Measurements from ENCODE around the gene CALR.

Gene CALR

GRCh38 chr19:12990431-12990830, 52.0 kb downstream of the CALR start:
- no peak for DNase-seq (ENCODE audit: low read depth in 1 of 2, low spot score in 1 of 2)
- H3K27me3 ChIP-seq (ENCODE audit: insufficient read depth, poor library complexity, severe bottlenecking): no peaks in the 10 kb centered on the region
- no peak overlapping the region for H3K27ac ChIP-seq (replicated peaks)
- TF ChIP-seq GABPA (IDR thresholded peaks at IDR 0.05; ENCODE audit: low read depth) (no peak), SPI1 (IDR thresholded peaks at IDR 0.05; ENCODE audit: borderline replicate concordance, low read depth) (no peak), REST (IDR thresholded peaks at IDR 0.05; ENCODE audit: insufficient replicate concordance, low read depth) (no peak), POLR2AphosphoS5 (IDR thresholded peaks at IDR 0.05; ENCODE audit: low read depth) (no peak)
- TF ChIP-seq, protein P1, sequence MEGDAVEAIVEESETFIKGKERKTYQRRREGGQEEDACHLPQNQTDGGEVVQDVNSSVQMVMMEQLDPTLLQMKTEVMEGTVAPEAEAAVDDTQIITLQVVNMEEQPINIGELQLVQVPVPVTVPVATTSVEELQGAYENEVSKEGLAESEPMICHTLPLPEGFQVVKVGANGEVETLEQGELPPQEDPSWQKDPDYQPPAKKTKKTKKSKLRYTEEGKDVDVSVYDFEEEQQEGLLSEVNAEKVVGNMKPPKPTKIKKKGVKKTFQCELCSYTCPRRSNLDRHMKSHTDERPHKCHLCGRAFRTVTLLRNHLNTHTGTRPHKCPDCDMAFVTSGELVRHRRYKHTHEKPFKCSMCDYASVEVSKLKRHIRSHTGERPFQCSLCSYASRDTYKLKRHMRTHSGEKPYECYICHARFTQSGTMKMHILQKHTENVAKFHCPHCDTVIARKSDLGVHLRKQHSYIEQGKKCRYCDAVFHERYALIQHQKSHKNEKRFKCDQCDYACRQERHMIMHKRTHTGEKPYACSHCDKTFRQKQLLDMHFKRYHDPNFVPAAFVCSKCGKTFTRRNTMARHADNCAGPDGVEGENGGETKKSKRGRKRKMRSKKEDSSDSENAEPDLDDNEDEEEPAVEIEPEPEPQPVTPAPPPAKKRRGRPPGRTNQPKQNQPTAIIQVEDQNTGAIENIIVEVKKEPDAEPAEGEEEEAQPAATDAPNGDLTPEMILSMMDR (IDR thresholded peaks at IDR 0.05; ENCODE audit: insufficient read depth, low read length): no peak
- H3K4me3 ChIP-seq (replicated peaks; ENCODE audit: insufficient read depth, low read length): no peak overlapping the region

DNA sequence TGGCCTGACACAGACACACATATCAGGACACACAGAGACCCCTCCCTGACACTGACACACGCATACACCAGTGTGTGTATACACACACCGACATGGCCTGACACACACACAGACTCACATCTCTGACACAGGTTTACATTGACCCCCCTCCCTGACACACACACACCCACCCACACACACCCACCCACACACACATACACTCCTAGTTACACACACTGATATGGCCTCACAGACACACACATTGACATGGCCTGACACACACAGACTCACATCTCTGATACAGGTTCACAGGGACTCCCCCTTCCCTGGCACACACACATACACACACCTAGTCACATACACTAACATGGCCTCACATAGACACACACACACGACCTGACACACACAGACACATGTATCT, 52.4 kb downstream of the CALR start:
- TF ChIP-seq GABPA (IDR thresholded peaks at IDR 0.05; ENCODE audit: low read depth): no peak
- Histone ChIP-seq H3K27me3 (ENCODE audit: insufficient read depth, poor library complexity, severe bottlenecking) (no peaks in the 10 kb centered on the region), H3K4me3 (replicated peaks; ENCODE audit: insufficient read depth, low read length) (no peak overlapping the region), H3K27ac (replicated peaks) (no peak overlapping the region)
- DNase-seq (ENCODE audit: low read depth in 1 of 2, low spot score in 1 of 2): no peak

DNA sequence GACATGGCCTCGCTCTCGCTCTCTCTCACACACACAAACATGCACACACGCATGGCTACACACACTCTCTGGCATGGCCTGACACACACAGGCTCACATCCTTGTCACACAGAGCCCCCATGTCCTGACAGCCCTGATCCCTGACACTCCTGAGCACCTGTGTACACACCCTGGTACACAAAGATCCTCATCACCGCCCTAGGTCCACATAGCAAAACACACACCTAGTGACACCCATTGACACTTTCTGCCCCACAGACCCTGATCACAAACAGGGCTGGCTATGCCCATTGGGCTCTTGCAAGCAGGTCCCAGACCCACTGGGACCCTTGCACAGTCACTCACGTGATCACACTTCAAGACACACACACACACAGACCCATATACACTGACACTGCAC, 52.9 kb downstream of the CALR start:
- DNase-seq (ENCODE audit: low read depth in 1 of 2, low spot score in 1 of 2): no peak
- Histone ChIP-seq H3K27ac (replicated peaks) (no peak overlapping the region), H3K4me3 (replicated peaks; ENCODE audit: insufficient read depth, low read length) (no peak overlapping the region), H3K27me3 (ENCODE audit: insufficient read depth, poor library complexity, severe bottlenecking) (no peaks in the 10 kb centered on the region)
- TF ChIP-seq, protein P1 (IDR thresholded peaks at IDR 0.05; ENCODE audit: insufficient read depth, low read length): no peak
- no peak for TF ChIP-seq GABPA (IDR thresholded peaks at IDR 0.05; ENCODE audit: low read depth)
- TF ChIP-seq REST (IDR thresholded peaks at IDR 0.05; ENCODE audit: insufficient replicate concordance, low read depth): no peak
- no peak for TF ChIP-seq SPI1 (IDR thresholded peaks at IDR 0.05; ENCODE audit: borderline replicate concordance, low read depth)
- no peak for TF ChIP-seq POLR2AphosphoS5 (IDR thresholded peaks at IDR 0.05; ENCODE audit: low read depth)

DNA sequence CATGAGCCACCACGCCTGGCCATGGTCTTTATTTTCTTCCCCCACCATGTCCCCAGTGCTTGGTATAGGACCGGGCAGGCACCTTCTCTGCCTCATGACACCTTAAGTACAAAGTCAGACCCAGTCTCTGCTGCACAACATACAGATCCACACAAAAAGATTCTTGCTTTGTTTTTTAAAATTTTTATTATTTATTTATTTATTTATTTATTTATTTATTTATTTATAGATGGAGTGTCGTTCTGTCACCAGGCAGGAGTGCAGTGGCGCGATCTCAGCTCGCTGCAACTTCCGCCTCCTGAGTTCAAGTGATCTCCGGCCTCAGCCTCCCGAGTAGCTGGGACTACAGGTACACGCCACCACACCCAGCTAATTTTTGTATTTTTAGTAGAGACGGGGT, 54.3 kb downstream of the CALR start:
- Histone ChIP-seq H3K27ac (replicated peaks) (no peak overlapping the region), H3K4me3 (replicated peaks; ENCODE audit: insufficient read depth, low read length) (no peak overlapping the region), H3K27me3 (ENCODE audit: insufficient read depth, poor library complexity, severe bottlenecking) (no peaks in the 10 kb centered on the region)
- DNase-seq (ENCODE audit: low read depth in 1 of 2, low spot score in 1 of 2): no peak
- TF ChIP-seq SPI1 (IDR thresholded peaks at IDR 0.05; ENCODE audit: borderline replicate concordance, low read depth) (no peak), POLR2AphosphoS5 (IDR thresholded peaks at IDR 0.05; ENCODE audit: low read depth) (no peak), GABPA (IDR thresholded peaks at IDR 0.05; ENCODE audit: low read depth) (no peak)

- no peak for TF ChIP-seq GABPA (IDR thresholded peaks at IDR 0.05; ENCODE audit: low read depth)
- no peak for TF ChIP-seq SPI1 (IDR thresholded peaks at IDR 0.05; ENCODE audit: borderline replicate concordance, low read depth)
- TF ChIP-seq POLR2AphosphoS5 (IDR thresholded peaks at IDR 0.05; ENCODE audit: low read depth): no peak
- no peak for TF ChIP-seq REST (IDR thresholded peaks at IDR 0.05; ENCODE audit: insufficient replicate concordance, low read depth)
- TF ChIP-seq, protein P1 (IDR thresholded peaks at IDR 0.05; ENCODE audit: insufficient read depth, low read length): no peak
- Histone ChIP-seq H3K27ac (replicated peaks) (no peak overlapping the region), H3K4me3 (replicated peaks; ENCODE audit: insufficient read depth, low read length) (no peak overlapping the region), H3K27me3 (ENCODE audit: insufficient read depth, poor library complexity, severe bottlenecking) (no peaks in the 10 kb centered on the region)
- DNase-seq (ENCODE audit: low read depth in 1 of 2, low spot score in 1 of 2): no peak
Measured at GRCh38 chr19:12993562-12993961, 55.2 kb downstream of the CALR start.

Measured in HL-60 (cell line).